Esophagus squamous epithelium (tissue), 5 donors: Measurements from ENCODE around the gene DPEP1. TPM values are rescaled to one million over a fixed set of nuclear protein-coding genes. Genes with fewer than 3 reads are reported as not detected.
"Not testable (repeated sequence)": the region's sequence is repeated elsewhere in the genome, so short reads cannot be mapped to it uniquely, and the experiment has no call there.

Experiments used
- DNase-seq: peaks from one replicate; lab custom pipeline; 2025; lab: John Stamatoyannopoulos, UW
- H3K27ac ChIP-seq, 4 donors: fragments of 200-600 bp; sonication (generic); one replicate each; pipeline ENCODE4 v1.5.1; 2016 to 2019; ENCODE audit warnings: mild to moderate bottlenecking in 1 of 4
- H3K27me3 ChIP-seq, 4 donors: fragments of 200-600 bp; sonication (generic); 1 replicate in 3 of 4; 2 replicates in 1 of 4; pipeline versions ENCODE4 v1.5.1 to v1.6.0; 2017 to 2021; ENCODE audit warnings: antibody characterized with exemption in 1 of 4
- H3K36me3 ChIP-seq, 3 donors: fragments of 200-600 bp; sonication (generic); one replicate each; pipeline ENCODE4 v1.5.1; 2016 to 2019
- H3K4me1 ChIP-seq, 3 donors: fragments of 200-600 bp; sonication (generic); one replicate each; pipeline ENCODE4 v1.5.1; 2017 to 2019
- H3K4me3 ChIP-seq, 4 donors: fragments of 200-600 bp; sonication (generic); 1 replicate in 3 of 4; 2 replicates in 1 of 4; pipeline ENCODE4 v1.5.1; 2016 to 2019; ENCODE audit warnings: mild to moderate bottlenecking in 2 of 4, moderate library complexity in 1 of 4
- H3K9me3 ChIP-seq, 3 donors: fragments of 200-600 bp; sonication (generic); one replicate each; pipeline ENCODE4 v1.5.1; 2016 to 2019
- CTCF ChIP-seq, 6 experiments: fragments of 450-650 bp in 4 of 6; fragments of 200-600 bp in 2 of 6; sonication (generic) in 2 of 6; IDR thresholded peaks; one replicate each; pipeline ENCODE4 v1.5.1; 2016 to 2019; ENCODE audit warnings: antibody characterized with exemption in 6 of 6, mild to moderate bottlenecking in 4 of 6, moderate library complexity in 4 of 6
- POLR2A ChIP-seq, 4 donors: fragments of 450-650 bp; IDR thresholded peaks; one replicate each; pipeline ENCODE4 v1.6.1; 2017; ENCODE audit warnings: antibody characterized with exemption in 4 of 4, mild to moderate bottlenecking in 4 of 4, moderate library complexity in 3 of 4
- WGBS, 2 donors: methylation state at CpG; one replicate each; pipeline ENCODE4 v1.1.5; 2018; 5-methylcytosine and 5-hydroxymethylcytosine counted together
- intact Hi-C: fragments of 100-400 bp; cut with DNase I; formaldehyde crosslinking; loops from one replicate; pipeline ENCODE4 v1.15.0; 2022
- total RNA-seq, 4 donors: library from RNA; depleted of rRNA; stranded (reverse); fragments of >200 nt; gene quantifications; one replicate each; pipeline ENCODE4 v1.1.0, GENCODE V29; 2016
- donor health status: DM: yes; HTN: yes; CAD: no.

DPEP1 gene
- total RNA-seq, 4 donors from 2014 or later, result 0.76 to 4.1 TPM; not detected in 2

GRCh38 chr16:89629827-89630610, 16.6 kb downstream of the DPEP1 start:
- intact Hi-C loops, result loop anchor here (10.0 kb wide), 1 partner anchor 615 kb away; no protein-coding TSS in a partner anchor
- no peak for TF ChIP-seq CTCF (IDR thresholded peaks at IDR 0.05)
- TF ChIP-seq POLR2A (IDR thresholded peaks at IDR 0.05), result no peak
- H3K27ac ChIP-seq, result no peak overlapping the region
- no peak overlapping the region for H3K4me3 ChIP-seq
- peaks cover 0 to 59% (median 0%) of the 10 kb centered on the region in 4 donors for H3K27me3 ChIP-seq
- 89 to 92% methylated on average over 3 to 6 of the region's 17 CpGs for WGBS, 2 donors
- DNase-seq, result no peak
- peaks cover 0 to 5% (median 0%) of the 10 kb centered on the region in 3 donors for H3K4me1 ChIP-seq
- peaks cover 0 to 4% (median 0%) of the 10 kb centered on the region in 3 donors for H3K9me3 ChIP-seq
- no peaks in the 10 kb centered on the region for H3K36me3 ChIP-seq

GRCh38 chr16:89633064-89633631, 19.7 kb downstream of the DPEP1 start:
- TF ChIP-seq POLR2A (IDR thresholded peaks at IDR 0.05), result no peak
- no peak for TF ChIP-seq CTCF (IDR thresholded peaks at IDR 0.05)
- peaks cover 0 to 5% (median 0%) of the 10 kb centered on the region in 3 donors for H3K4me1 ChIP-seq
- no peak overlapping the region for H3K4me3 ChIP-seq
- peaks cover 0 to 70% (median 0%) of the 10 kb centered on the region in 4 donors for H3K27me3 ChIP-seq
- peaks cover 0 to 4% (median 0%) of the 10 kb centered on the region in 3 donors for H3K9me3 ChIP-seq
- no peak for DNase-seq
- no peaks in the 10 kb centered on the region for H3K36me3 ChIP-seq
- whole genome bisulfite sequencing, 2 donors, result 32 to 55% methylated on average over 5 to 7 of the region's 19 CpGs
- no peak overlapping the region for H3K27ac ChIP-seq
- intact Hi-C loops, result no loop called here

GRCh38 chr16:89634463-89635385, 21.3 kb downstream of the DPEP1 start:
- intact Hi-C loops, H3K27ac ChIP-seq, H3K4me1 ChIP-seq, H3K9me3 ChIP-seq, H3K36me3 ChIP-seq, H3K4me3 ChIP-seq, DNase-seq: not testable (repeated sequence)
- H3K27me3 ChIP-seq, result peaks cover 0 to 70% (median 0%) of the 10 kb centered on the region in 4 donors
- 59 to 80% methylated on average over 1 of the region's 2 CpGs for WGBS, 2 donors

- intact Hi-C loops, result no loop called here
- H3K27ac ChIP-seq, result no peak overlapping the region
- peaks cover 0 to 26% (median 8%) of the 10 kb centered on the region in 3 donors for H3K4me1 ChIP-seq
- H3K9me3 ChIP-seq, result no peaks in the 10 kb centered on the region
- no peak for DNase-seq
- H3K36me3 ChIP-seq, result no peaks in the 10 kb centered on the region
- TF ChIP-seq CTCF (IDR thresholded peaks at IDR 0.05), result no peak
- no peak for TF ChIP-seq POLR2A (IDR thresholded peaks at IDR 0.05)
- H3K4me3 ChIP-seq, result no peak overlapping the region
- 71% methylated on average over 2 of the region's 12 CpGs; no CpG with 5 or more reads in 1 of the 2 donors for WGBS, 2 donors
- H3K27me3 ChIP-seq, result peaks cover 0 to 68% (median 0%) of the 10 kb centered on the region in 4 donors
These were observed 23.2 kb downstream of the DPEP1 start for GRCh38 chr16:89636663-89637062.

GRCh38 chr16:89637379-89637778, 23.9 kb downstream of the DPEP1 start:
- no peaks in the 10 kb centered on the region for H3K36me3 ChIP-seq
- intact Hi-C loops, result no loop called here
- peaks cover 0 to 61% (median 0%) of the 10 kb centered on the region in 4 donors for H3K27me3 ChIP-seq
- H3K27ac ChIP-seq, result no peak overlapping the region
- no peaks in the 10 kb centered on the region for H3K9me3 ChIP-seq
- DNase-seq, result no peak
- H3K4me3 ChIP-seq, result no peak overlapping the region
- WGBS, 2 donors, result 43 to 73% methylated on average over 5 to 10 of the region's 10 CpGs
- TF ChIP-seq POLR2A (IDR thresholded peaks at IDR 0.05) (no peak), CTCF (IDR thresholded peaks at IDR 0.05) (no peak)
- H3K4me1 ChIP-seq, result peaks cover 0 to 27% (median 8%) of the 10 kb centered on the region in 3 donors
